ENCODE results near the gene MCC. TPM values are rescaled to one million over a fixed set of nuclear protein-coding genes. Genes with fewer than 3 reads are reported as not detected.

The MCC gene
- total RNA-seq, 1 experiment from 2014 or later, result 7.6 TPM

DNA sequence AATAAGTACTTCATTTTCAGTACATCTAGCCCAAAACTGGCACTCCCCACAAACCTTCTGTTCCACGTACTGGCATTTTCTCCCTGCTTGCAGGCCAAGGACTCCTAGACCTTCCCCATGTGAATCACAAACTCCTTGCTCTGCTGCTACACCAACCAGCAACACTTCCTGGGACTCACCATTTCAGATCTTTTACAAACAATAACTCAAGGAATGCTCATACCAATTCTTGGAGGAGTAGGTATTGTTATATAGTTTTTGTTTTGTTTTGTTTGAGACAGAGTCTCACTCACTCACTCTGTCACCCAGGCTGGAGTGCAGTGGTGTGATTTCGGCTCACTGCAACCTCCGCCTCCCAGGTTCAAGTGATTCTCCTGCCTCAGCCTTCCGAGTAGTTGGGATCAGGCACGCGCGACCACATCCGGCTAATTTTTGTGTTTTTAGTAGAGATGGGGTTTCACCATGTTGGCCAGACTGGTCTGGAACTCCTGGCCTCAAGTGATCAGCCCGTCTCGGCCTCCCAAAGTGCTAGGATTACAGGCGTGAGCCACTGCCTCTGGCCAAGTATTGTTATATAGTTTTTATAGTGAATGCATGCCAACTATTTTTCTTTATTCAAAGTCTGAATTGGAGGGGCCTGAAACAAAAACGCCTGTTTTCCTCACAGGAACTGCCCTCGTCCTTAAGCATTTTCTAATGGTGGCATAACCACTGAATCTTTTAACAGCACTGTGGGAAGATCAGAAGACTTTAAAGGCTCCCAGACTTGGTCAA is 264.2 kb downstream of the MCC start:
- Histone ChIP-seq H2BK5ac (ENCODE audit: insufficient read length, low read length) (no peak overlapping the region), H2BK120ac (ENCODE audit: low read depth, low read length, poor library complexity, severe bottlenecking) (no peak overlapping the region), H3K14ac (ENCODE audit: insufficient read depth, low read length) (no peak overlapping the region), H3K79me1 (ENCODE audit: insufficient read depth, low read depth, low read length, poor library complexity, severe bottlenecking) (no peaks in the 10 kb centered on the region), H2BK12ac (ENCODE audit: insufficient read length, low read depth, low read length) (no peak overlapping the region), H3K56ac (ENCODE audit: insufficient read length, low read depth, low read length) (no peak overlapping the region), H3K27me3 (ENCODE audit: insufficient read depth, low read length) (no peaks in the 10 kb centered on the region), H3K79me2 (ENCODE audit: insufficient read depth, low read length) (no peaks in the 10 kb centered on the region), H3K27ac (ENCODE audit: insufficient read length, low read depth, low read length) (no peak overlapping the region), H3K4me2 (ENCODE audit: insufficient read depth, insufficient read length, low read length) (no peak overlapping the region), H3K23ac (ENCODE audit: insufficient read length, low read depth, low read length) (no peak overlapping the region), H3K23me2 (ENCODE audit: insufficient read length, low read depth, low read length, poor library complexity, severe bottlenecking) (no peaks in the 10 kb centered on the region), H4K8ac (replicated peaks; ENCODE audit: insufficient read length, low read depth, low read length) (no peak overlapping the region), H3K18ac (ENCODE audit: insufficient read length, low read depth, low read length) (no peak overlapping the region), H3T11ph (ENCODE audit: low read length) (no peak overlapping the region), H2BK15ac (ENCODE audit: low read depth, low read length) (no peak overlapping the region), H2BK20ac (ENCODE audit: low read depth, low read length, poor library complexity, severe bottlenecking) (no peak overlapping the region), H3K9me3 (ENCODE audit: control insufficient read depth, low read depth, low read length) (no peaks in the 10 kb centered on the region), H4K91ac (ENCODE audit: insufficient read length, low read depth, low read length) (no peak overlapping the region), H3K4ac (ENCODE audit: low read depth, low read length) (no peak overlapping the region), H2AFZ (ENCODE audit: low read length) (no peak overlapping the region), H3K9ac (ENCODE audit: extremely low read depth, insufficient read length, low read length) (no peak overlapping the region), H4K20me1 (ENCODE audit: control insufficient read depth, insufficient read depth, insufficient read length) (no peaks in the 10 kb centered on the region), H3K4me1 (ENCODE audit: insufficient read depth, low read length) (peaks cover 12% of the 10 kb centered on the region; the same call in 1 of the 2 replicates), H2AK5ac (ENCODE audit: insufficient read length, low read length) (no peak overlapping the region), H4K5ac (ENCODE audit: insufficient read length, low read depth, low read length) (no peak overlapping the region)
- H3K36me3 Mint-ChIP-seq (ENCODE audit: insufficient read depth in 1 of 3, low read depth in 3 of 3), result peaks cover 2 to 19% (median 7%) of the 10 kb centered on the region in 3 experiments; a peak in 4 of 7 replicates
- peak overlapping the region in 1 of 3 experiments; percentile 11; a peak in 1 of 7 replicates for H3K27ac Mint-ChIP-seq
- H3K4me3 Mint-ChIP-seq, result no peak overlapping the region
- peaks cover 33 to 42% of the 10 kb centered on the region in 2 experiments for H3K4me1 Mint-ChIP-seq
- peaks cover 4 to 6% of the 10 kb centered on the region in 2 experiments; a peak in 3 of 5 replicates for H3K9me3 Mint-ChIP-seq
- H3K27me3 Mint-ChIP-seq (ENCODE audit: low read depth), result no peaks in the 10 kb centered on the region
- DNase-seq, result no peak
- WGBS (ENCODE audit: extremely low coverage, insufficient read length, low lambda C conversion rate), result no CpG with 5 or more reads among the region's 13 CpGs
- TF ChIP-seq, protein P1, sequence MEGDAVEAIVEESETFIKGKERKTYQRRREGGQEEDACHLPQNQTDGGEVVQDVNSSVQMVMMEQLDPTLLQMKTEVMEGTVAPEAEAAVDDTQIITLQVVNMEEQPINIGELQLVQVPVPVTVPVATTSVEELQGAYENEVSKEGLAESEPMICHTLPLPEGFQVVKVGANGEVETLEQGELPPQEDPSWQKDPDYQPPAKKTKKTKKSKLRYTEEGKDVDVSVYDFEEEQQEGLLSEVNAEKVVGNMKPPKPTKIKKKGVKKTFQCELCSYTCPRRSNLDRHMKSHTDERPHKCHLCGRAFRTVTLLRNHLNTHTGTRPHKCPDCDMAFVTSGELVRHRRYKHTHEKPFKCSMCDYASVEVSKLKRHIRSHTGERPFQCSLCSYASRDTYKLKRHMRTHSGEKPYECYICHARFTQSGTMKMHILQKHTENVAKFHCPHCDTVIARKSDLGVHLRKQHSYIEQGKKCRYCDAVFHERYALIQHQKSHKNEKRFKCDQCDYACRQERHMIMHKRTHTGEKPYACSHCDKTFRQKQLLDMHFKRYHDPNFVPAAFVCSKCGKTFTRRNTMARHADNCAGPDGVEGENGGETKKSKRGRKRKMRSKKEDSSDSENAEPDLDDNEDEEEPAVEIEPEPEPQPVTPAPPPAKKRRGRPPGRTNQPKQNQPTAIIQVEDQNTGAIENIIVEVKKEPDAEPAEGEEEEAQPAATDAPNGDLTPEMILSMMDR (conservative IDR thresholded peaks at IDR 0.05), result no peak

Measured in H9 (cell line).